GM19468 (cell line): ENCODE measurements around the gene AVPI1.
"Not testable (repeated sequence)": the region's sequence is repeated elsewhere in the genome, so short reads cannot be mapped to it uniquely, and the experiment has no call there.

Experiments used
- ATAC-seq: cut with Tn5 transposase; IDR thresholded peaks from one replicate; pipeline ENCODE4 v1.9.1; 2021; ENCODE audit warnings: mild to moderate bottlenecking, moderate library complexity, moderate number of reproducible peaks; ENCODE audit not compliant: unreplicated experiment; ENCODE audit errors: extremely low read depth

AVPI1 gene

DNA sequence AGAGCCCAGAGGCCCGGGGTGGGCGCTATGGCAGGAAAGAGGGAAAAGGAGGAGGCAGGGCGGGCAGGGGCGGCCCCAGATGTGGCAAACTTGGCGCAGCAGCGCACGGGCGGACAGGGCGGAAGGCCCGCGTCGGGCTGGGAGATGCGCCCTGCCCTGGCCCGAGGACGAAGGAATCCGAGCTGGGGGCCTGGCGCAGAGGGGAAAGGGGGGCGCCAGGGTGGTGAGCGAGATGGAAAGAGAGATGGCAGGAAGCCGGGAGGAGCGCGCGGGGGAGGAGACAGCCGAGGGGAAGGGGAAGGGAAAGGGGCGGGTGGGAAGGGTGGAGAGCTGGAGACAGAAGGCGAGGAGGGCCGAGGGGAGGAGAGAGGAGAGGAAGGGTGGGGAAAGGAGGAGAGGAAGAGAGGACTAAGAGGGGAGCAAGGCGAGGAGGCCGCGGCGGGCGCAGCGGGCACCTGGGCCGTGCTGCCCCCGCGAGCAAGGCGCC, 26.3 kb upstream of the AVPI1 start, which contains the start of gene MARVELD1:
Gene MARVELD1 (plus strand): TSS at position 392 of the 487 bp plus-strand sequence. CDS start 147 bp downstream, outside the sequence.
- ATAC-seq, result no peak

GRCh38 chr10:97711640-97712572, 24.9 kb upstream of the AVPI1 start:
- no peak for ATAC-seq

DNA sequence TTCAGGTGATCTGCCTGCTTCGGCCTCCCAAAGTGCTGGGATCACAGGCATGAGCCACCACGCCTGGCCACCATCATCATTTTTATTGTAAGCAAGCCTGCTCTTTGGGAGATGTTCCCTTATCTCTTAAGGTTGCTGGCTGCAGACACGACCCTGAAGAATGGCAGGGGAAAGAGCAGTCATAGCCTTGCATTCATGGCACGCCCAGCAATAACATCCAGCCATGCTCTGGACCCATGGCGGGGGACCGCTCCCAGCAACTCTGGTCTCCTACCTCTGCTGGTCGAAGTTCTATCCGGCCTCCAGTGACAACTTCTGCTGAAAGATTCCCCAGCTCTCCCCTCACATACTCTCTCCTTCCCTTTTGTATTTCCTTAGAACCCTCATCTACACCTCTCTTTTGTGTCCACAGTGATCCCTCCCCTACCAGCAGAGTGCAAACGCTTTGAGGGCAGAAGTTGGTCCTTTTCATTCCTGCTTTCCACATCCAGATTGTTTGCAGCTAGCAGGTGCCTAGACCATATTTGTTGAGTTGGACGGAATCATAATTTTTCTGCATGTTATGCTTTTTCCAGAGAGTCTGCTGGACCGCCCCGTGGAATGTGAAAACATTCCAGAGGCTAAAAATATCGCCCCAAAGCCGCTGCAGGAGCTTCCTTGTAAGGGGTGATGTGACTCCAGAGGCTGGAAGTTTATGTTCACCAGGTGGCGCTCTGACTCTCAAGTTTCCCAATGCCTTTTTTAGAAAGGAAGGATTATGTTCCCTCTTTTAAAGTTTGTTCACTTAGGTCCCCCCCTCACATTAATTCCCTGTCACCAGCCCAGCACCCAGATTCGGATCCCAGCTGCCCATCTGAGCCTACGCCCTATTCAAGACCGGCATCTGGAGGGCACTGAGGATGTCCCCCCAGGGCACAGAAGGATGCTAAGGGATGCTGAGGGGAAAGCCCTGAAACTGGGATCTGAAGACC, 22.2 kb upstream of the AVPI1 start:
- ATAC-seq, result no peak

DNA sequence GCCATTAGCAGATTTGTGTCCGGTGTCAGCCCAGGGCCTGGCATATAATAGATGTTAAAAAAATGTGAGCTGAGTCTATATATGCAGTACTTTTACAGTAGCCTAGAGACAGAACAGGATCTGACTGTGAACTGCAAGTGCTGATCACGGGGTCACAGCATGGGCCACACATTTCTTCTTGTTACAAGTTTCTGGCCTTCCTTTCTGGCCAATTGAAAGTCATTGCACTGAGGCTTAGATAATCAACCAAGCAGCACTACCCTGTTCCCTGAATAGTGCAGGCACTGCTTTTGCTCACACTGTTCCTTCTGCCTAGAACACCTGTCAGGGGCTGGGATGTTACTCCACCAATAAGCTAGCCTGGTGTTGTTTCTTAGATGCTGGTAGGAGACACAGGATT, 21.1 kb upstream of the AVPI1 start:
- ATAC-seq, result no peak

DNA sequence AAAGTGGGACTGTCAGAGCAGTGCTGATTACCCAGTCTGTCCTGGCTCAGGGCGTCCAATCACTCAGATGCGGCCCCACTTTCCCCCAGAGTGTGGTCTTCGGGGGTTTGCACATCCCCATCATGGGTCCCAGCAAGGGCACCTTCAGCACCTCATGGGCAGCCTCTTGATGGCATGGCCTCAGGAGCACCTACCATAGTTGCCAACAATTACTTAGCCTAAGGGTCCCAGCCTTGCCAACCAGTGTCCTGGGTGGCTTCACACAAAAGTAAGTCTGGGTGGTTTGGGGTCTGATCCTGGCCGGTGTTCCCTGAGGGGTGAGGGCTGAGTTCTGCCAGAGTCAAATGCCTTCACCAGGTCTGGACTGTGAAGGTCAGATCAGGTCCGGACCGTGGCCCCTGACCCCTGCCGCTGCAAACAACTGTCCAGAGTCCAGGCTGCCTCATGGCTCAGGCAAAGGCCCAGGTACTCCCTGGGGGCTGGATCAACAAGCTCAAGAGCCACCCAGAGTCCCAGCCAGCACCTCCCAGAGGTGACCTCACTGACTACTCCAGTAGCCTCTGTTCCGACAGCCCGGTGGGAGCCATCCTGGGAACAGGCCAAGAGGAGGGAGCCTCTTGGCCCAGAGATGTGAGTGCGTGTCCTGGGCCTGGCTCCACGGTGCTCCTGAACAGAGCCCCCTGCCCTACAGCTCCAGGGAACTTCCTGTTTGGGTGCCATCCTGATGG, 20.3 kb upstream of the AVPI1 start:
- ATAC-seq, result no peak

DNA sequence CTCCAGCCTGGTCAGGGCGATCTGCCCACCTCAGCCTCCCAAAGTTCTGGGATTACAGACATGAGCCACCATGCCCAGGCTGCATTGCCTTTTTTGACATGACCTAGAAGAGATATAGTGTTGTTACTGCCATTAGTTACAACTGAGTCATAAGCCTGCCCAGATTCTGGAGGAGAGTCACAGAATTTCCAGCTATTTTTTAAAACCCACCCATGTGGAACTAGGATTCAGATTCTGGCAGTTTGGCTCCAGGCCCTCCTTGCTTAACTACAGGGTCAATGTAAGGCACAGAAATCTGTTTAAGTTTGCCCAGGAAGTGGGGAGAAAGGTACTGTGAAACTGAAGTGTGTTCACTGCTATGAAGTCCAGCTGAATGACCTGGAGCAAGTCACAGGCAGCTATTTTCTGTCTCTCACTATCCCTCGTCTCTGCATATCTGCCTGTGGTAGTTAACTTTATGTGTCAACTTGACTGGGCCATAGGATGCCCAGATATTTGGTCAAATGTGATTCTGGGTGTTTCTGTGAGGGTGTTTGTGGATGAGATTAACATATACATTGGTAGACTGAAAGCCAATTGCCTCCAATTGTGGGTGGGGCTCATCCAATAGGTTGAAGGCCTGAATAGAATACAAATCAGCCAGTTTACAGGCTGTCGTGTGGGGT, 18.1 kb upstream of the AVPI1 start:
- no peak for ATAC-seq

- ATAC-seq, result no peak
Measured at GRCh38 chr10:97704341-97704740, 17.3 kb upstream of the AVPI1 start.

- ATAC-seq, result no peak
Measured at GRCh38 chr10:97703398-97704067, 16.5 kb upstream of the AVPI1 start.

- no peak for ATAC-seq
Measured at GRCh38 chr10:97701438-97702069, 14.5 kb upstream of the AVPI1 start.

DNA sequence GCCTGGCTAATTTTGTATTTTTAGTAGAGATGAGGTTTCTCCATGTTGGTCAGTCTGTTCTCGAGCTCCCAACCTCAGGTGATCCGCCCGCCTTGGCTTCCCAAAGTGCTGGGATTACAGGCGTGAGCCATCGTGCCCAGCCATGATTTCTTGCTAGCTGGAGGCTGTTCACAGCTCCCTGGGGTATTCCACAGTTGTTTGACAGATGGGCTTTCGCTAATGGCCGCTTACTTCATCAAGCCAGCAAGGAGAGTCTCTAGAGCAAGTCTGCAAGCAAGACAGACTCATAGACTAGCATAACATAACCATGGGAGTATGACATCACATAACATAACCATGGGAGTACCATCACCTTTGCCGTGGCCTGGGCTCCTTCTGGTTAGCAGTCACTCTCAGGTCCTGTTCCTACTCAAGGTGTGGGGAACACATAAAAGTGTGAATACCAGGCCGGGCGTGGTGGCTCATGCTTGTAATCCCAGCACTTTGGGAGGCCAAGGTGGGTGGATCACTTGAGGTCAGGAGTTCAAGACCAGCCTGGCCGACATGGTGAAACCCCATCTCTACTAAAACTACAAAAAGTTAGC, 11.1 kb upstream of the AVPI1 start:
- ATAC-seq, result not testable (repeated sequence)

- no peak for ATAC-seq
Measured at GRCh38 chr10:97690133-97690532, 3.1 kb upstream of the AVPI1 start.

- ATAC-seq, result no peak
Measured at GRCh38 chr10:97689559-97690020, 2.5 kb upstream of the AVPI1 start.

DNA sequence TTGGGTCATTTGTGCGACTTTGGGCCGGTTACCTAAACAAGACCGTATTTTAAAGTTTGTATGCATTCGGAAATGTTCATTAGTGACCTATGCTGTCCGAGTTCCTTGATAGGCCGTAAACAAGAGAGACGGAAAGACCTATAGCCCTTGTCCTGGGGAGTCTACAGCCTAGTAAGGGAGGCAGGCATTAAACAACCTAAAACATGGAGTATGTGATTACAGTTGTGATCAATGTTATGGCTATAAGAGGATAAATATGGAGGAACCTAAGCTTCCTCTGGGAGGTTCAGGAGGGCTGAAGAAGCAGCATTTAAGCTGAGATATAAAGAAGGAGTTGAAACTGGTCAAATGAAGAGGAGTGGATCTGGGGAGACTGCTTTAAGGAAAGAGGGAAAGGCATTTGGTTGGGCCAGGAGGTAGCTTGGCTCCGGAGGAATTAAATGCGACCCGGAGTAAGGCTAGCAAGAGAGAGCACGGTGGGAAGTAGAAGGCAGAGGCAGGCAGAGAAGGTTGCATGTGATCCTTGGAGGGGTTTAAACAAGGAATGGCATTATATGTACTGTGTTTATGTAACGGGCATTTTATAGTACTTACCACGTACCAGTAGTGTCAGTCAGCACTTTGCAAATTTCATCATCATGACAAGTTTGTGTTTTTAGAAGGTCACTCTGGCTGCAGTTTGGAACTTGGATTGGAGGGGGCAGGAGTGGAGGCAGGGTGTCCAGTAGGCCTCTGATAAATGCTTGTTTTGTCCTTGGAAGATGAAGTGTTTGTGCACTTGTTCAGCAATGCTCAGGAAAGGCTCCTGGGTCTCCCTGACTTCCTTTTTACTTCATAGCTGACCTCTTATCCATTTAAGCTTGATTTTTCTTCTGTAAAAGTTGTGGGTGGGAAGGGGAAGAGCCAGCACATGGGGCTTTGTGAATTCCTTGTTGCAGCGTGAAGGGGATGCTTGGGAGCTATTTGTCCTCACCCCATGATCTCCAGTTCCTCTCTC, 1.0 kb upstream of the AVPI1 start:
- no peak for ATAC-seq

DNA sequence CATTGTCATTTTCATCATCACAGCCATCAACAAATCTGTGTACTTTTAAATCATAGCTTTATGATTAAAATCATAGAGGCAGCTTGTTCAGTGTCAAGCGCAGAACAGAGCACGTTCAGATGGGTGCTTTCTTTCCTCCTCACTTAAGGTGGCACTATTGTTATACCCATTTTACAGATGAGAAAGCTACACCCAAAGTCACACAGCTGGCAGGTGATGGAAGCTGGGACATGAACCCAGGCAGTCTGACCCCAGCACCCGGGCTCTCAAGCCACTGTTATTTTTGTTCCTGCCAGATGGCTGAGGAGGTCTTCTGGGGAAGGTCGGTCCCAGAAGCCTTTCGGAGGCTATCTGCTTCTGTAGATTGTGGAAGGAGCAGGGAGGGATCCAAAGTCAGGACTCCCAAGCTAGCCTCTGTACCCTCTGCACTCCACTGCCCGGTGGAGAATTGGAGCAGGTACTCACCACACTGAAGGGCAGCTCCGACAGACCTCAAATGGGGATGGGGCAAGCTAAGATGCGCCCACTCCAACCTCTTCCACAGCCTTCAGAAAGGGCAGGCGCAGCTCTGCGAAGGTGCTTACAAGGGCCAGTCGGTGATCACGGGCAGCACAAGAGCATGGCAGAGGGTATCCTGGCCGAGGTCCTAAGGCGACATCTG, 610 bp downstream of the AVPI1 start:
- no peak for ATAC-seq

GRCh38 chr10:97685395-97685958, 1.6 kb downstream of the AVPI1 start:
- ATAC-seq, result no peak

GRCh38 chr10:97684866-97685394, 2.1 kb downstream of the AVPI1 start:
- ATAC-seq, result no peak
